ENCODE data around the gene CWC27.

CWC27 gene

GRCh38 chr5:64768358-64769312, at the start of gene CWC27, which contains the start of gene SREK1IP1:
CWC27 (plus strand) TSS chr5:64768930; CDS start chr5:64769147, 217 bp downstream.
SREK1IP1 (minus strand) TSS chr5:64768691; CDS start chr5:64768517, 174 bp downstream.
- peak; percentile 55 for DNase-seq (ENCODE audit: low read depth)

- no peak for DNase-seq (ENCODE audit: low read depth)
These were observed 46.1 kb upstream of the CWC27 start for GRCh38 chr5:64722588-64722987.

- no peak for DNase-seq (ENCODE audit: low read depth)
These were observed 41.6 kb upstream of the CWC27 start for GRCh38 chr5:64727150-64727549.

GRCh38 chr5:64742411-64742810, 26.3 kb upstream of the CWC27 start:
- DNase-seq (ENCODE audit: low read depth): no peak

GRCh38 chr5:64742821-64743220, 25.9 kb upstream of the CWC27 start:
- DNase-seq (ENCODE audit: low read depth): no peak

GRCh38 chr5:64744914-64745313, 23.8 kb upstream of the CWC27 start:
- no peak for DNase-seq (ENCODE audit: low read depth)

GRCh38 chr5:64746446-64746845, 22.3 kb upstream of the CWC27 start:
- no peak for DNase-seq (ENCODE audit: low read depth)

GRCh38 chr5:64749385-64749784, 19.3 kb upstream of the CWC27 start:
- no peak for DNase-seq (ENCODE audit: low read depth)

- no peak for DNase-seq (ENCODE audit: low read depth)
These were observed 14.7 kb upstream of the CWC27 start for GRCh38 chr5:64754066-64754465.

GRCh38 chr5:64758901-64759300, 9.8 kb upstream of the CWC27 start:
- no peak for DNase-seq (ENCODE audit: low read depth)

- no peak for DNase-seq (ENCODE audit: low read depth)
These were observed 8.6 kb upstream of the CWC27 start for GRCh38 chr5:64759960-64760660.

GRCh38 chr5:64763948-64764503, 4.7 kb upstream of the CWC27 start:
- no peak for DNase-seq (ENCODE audit: low read depth)

- no peak for DNase-seq (ENCODE audit: low read depth)
These were observed 2.8 kb upstream of the CWC27 start for GRCh38 chr5:64765804-64766504.

- DNase-seq (ENCODE audit: low read depth): no peak
These were observed 1.8 kb upstream of the CWC27 start for GRCh38 chr5:64766941-64767340.

- no peak for DNase-seq (ENCODE audit: low read depth)
These were observed 772 bp upstream of the CWC27 start for GRCh38 chr5:64767959-64768357.

GRCh38 chr5:64769855-64770254, 1.1 kb downstream of the CWC27 start:
- DNase-seq (ENCODE audit: low read depth): no peak

- DNase-seq (ENCODE audit: low read depth): no peak
These were observed 3.0 kb downstream of the CWC27 start for GRCh38 chr5:64771736-64772135.

GRCh38 chr5:64773533-64773932, 4.8 kb downstream of the CWC27 start:
- DNase-seq (ENCODE audit: low read depth): no peak

- DNase-seq (ENCODE audit: low read depth): no peak
These were observed 6.6 kb downstream of the CWC27 start for GRCh38 chr5:64775291-64775690.

GRCh38 chr5:64784451-64785025, 15.8 kb downstream of the CWC27 start:
- peak; percentile 42 for DNase-seq (ENCODE audit: low read depth)

GRCh38 chr5:64786372-64786771, 17.6 kb downstream of the CWC27 start:
- no peak for DNase-seq (ENCODE audit: low read depth)

GRCh38 chr5:64788156-64788555, 19.4 kb downstream of the CWC27 start:
- no peak for DNase-seq (ENCODE audit: low read depth)

Data from activated T-helper 1 cell treated with Interleukin-2 at 50 U/mL for 16 hours (primary cell).